Measurements from ENCODE around the gene KCNK16.
"Not testable (repeated sequence)": the region's sequence is repeated elsewhere in the genome, so short reads cannot be mapped to it uniquely, and the experiment has no call there.

The KCNK16 gene

GRCh38 chr6:39287601-39288000 lies 34.9 kb downstream of the KCNK16 start:
- Histone ChIP-seq H3K27me3 (peaks cover 5% of the 10 kb centered on the region), H3K36me3 (no peaks in the 10 kb centered on the region), H3K9me3 (no peaks in the 10 kb centered on the region), H3K4me3 (ENCODE audit: low read depth, low read length) (no peak overlapping the region), H3K4me1 (no peaks in the 10 kb centered on the region)
- TF ChIP-seq CTCF (IDR thresholded peaks at IDR 0.05; ENCODE audit: low read depth, low read length) = no peak
- no peak for DNase-seq

GRCh38 chr6:39286596-39286995 lies 35.9 kb downstream of the KCNK16 start:
- not testable (repeated sequence) for DNase-seq; H3K9me3 ChIP-seq; H3K36me3 ChIP-seq; H3K4me1 ChIP-seq; H3K27me3 ChIP-seq; H3K4me3 ChIP-seq (ENCODE audit: low read depth, low read length)

- no peak for DNase-seq
- Histone ChIP-seq H3K9me3 (no peaks in the 10 kb centered on the region), H3K4me3 (ENCODE audit: low read depth, low read length) (no peak overlapping the region), H3K36me3 (no peaks in the 10 kb centered on the region), H3K27me3 (peaks cover 15% of the 10 kb centered on the region), H3K4me1 (no peaks in the 10 kb centered on the region)
- TF ChIP-seq CTCF (IDR thresholded peaks at IDR 0.05; ENCODE audit: low read depth, low read length) = no peak
These were observed 39.7 kb downstream of the KCNK16 start for GRCh38 chr6:39282774-39283173.

GRCh38 chr6:39281312-39281980 lies 41.1 kb downstream of the KCNK16 start:
- no peak for TF ChIP-seq CTCF (IDR thresholded peaks at IDR 0.05; ENCODE audit: low read depth, low read length)
- no peaks in the 10 kb centered on the region for H3K36me3 ChIP-seq
- no peak overlapping the region for H3K4me3 ChIP-seq (ENCODE audit: low read depth, low read length)
- no peaks in the 10 kb centered on the region for H3K9me3 ChIP-seq
- H3K27me3 ChIP-seq = peaks cover 15% of the 10 kb centered on the region
- no peak for DNase-seq
- no peaks in the 10 kb centered on the region for H3K4me1 ChIP-seq

GRCh38 chr6:39280247-39280731 lies 42.2 kb downstream of the KCNK16 start:
- TF ChIP-seq CTCF (IDR thresholded peaks at IDR 0.05; ENCODE audit: low read depth, low read length) = no peak
- Histone ChIP-seq H3K27me3 (peaks cover 15% of the 10 kb centered on the region), H3K4me3 (ENCODE audit: low read depth, low read length) (no peak overlapping the region), H3K36me3 (no peaks in the 10 kb centered on the region), H3K4me1 (no peaks in the 10 kb centered on the region), H3K9me3 (no peaks in the 10 kb centered on the region)
- no peak for DNase-seq

GRCh38 chr6:39279539-39279938 lies 43.0 kb downstream of the KCNK16 start:
- Histone ChIP-seq H3K9me3 (no peaks in the 10 kb centered on the region), H3K36me3 (no peaks in the 10 kb centered on the region), H3K4me3 (ENCODE audit: low read depth, low read length) (no peak overlapping the region), H3K27me3 (peaks cover 15% of the 10 kb centered on the region), H3K4me1 (no peaks in the 10 kb centered on the region)
- TF ChIP-seq CTCF (IDR thresholded peaks at IDR 0.05; ENCODE audit: low read depth, low read length) = no peak
- DNase-seq = no peak
